NK-92 (cell line): ENCODE measurements around the gene ZNF107.
"Not testable (repeated sequence)": the region's sequence is repeated elsewhere in the genome, so short reads cannot be mapped to it uniquely, and the experiment has no call there.

ENCODE experiments used
- DNase-seq: peaks from one replicate; lab custom pipeline; 2025; ENCODE audit not compliant: unreplicated experiment; lab: John Stamatoyannopoulos, UW

Gene ZNF107

GRCh38 chr7:64642875-64643274 lies 23.1 kb upstream of the ZNF107 start:
- no peak for DNase-seq

DNA sequence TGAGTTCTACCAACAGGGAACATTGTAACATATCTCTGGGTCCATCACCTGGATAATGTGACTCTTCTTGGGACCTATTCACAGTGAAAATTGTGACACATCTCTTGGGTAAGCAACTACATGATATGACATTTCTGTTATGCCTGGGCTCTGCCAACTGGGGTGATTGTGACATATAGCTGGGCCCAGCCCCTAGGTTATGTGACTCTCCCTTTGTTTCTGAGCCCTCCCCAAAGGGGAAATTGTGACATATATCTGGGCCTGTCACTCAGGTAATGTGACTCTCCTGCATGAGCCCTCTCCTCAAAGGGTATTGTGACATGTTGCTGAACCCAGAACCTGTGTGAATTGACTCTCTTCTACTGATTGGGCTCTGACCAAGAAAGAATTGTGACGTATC lies 22.4 kb upstream of the ZNF107 start:
- DNase-seq: no peak

DNA sequence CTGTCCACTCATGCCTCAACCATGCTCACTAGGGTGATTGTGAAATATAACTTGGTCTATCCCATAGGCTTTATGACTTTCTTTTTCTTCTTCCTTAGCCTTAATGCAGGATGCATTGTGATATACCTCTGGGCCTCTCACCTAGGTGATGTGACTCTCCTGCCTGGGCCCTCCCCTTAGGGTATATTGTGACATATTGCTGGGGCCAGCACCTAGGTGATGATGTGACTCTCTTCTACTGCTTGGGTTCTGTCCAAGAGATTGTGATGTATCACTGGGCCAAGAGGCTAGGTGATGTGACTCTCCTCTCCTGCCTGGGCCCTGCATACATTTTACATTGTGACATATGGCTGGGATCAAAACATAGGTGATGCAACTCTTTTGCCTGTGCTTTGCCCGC lies 14.7 kb upstream of the ZNF107 start:
- DNase-seq: no peak

GRCh38 chr7:64651632-64652165 lies 14.2 kb upstream of the ZNF107 start:
- DNase-seq: no peak

- no peak for DNase-seq
Measured at GRCh38 chr7:64653721-64654401, 12.1 kb upstream of the ZNF107 start.

DNA sequence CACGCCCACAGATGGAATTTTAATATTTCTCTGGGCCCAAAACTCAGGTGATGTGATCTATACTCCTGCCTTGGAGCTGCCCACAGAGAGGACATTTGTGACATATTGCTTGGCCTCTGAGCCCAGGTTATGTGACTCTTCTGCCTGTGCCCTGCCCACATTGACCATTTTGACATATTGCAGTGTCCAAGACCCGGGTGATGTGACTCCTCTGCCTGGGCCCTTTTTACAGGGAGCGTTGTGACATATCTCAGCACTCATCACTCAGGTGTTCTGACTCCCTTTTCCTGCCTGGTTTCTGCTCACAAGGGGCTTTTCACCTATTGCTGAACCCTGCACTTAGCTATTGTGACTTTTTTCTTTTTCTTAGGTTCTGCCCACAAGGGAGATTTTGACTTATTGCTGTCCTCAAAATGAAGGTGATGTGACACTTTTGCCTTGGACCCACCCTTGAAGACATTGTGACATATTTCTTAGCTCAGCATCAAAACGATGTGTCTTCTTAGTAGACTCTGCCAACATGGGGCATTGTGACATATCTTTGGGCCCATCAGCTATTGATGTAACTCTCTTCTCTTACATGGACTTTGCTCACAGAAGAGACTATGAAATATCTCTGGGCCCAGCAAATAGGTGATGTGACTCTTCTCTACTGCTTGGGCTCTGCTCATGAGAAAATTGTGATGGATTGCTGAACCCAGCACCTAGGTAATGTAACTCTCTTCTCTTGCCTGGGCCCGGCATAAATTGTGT lies 11.0 kb upstream of the ZNF107 start:
- DNase-seq: no peak

GRCh38 chr7:64655811-64656210 lies 10.1 kb upstream of the ZNF107 start:
- no peak for DNase-seq

- DNase-seq: no peak
Measured at GRCh38 chr7:64656489-64656888, 9.4 kb upstream of the ZNF107 start.

DNA sequence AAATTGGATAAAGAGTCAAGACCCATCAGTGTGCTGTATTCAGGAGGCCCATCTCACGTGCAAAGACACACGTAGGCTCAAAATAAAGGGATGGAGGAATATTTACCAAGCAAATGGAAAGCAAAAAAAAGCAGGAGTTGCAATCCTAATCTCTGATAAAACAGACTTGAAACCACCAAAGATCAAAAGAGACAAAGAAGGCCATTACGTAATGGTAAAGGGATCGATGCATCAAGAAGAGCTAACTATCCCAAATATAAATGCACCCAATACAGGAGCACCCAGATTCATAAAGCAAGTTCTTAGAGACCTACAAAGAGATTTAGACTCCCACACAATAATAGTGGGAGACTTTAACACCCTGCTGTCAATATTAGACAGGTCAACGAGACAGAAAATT lies 3.8 kb upstream of the ZNF107 start:
- not testable (repeated sequence) for DNase-seq

- no peak for DNase-seq
Measured at GRCh38 chr7:64666663-64667050, 724 bp downstream of the ZNF107 start.

- DNase-seq: no peak
Measured at GRCh38 chr7:64667311-64667710, 1.4 kb downstream of the ZNF107 start.

DNA sequence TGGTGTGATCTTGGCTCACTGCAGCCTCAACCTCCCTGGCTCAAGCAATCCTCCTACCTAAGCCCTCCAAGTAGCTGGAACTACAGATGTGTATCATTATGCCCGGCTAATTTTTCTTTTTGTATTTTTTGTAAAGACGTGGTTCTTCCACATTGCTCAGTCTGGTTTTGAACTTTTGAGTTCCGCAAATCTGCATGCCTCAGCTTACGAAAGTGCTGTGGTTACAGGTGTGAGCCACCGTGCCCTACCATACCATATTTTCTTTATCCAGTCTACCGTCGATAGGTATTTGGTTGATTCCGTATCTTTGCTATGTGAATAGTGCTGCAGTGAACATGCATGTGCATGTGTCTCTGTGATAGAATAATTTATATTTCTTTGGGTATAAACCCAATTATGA lies 6.5 kb downstream of the ZNF107 start:
- DNase-seq: no peak

GRCh38 chr7:64685091-64685490 lies 19.2 kb downstream of the ZNF107 start:
- DNase-seq: no peak

- DNase-seq: no peak
Measured at GRCh38 chr7:64685741-64686140, 19.8 kb downstream of the ZNF107 start.

GRCh38 chr7:64686493-64687184 lies 20.7 kb downstream of the ZNF107 start:
- DNase-seq: no peak

DNA sequence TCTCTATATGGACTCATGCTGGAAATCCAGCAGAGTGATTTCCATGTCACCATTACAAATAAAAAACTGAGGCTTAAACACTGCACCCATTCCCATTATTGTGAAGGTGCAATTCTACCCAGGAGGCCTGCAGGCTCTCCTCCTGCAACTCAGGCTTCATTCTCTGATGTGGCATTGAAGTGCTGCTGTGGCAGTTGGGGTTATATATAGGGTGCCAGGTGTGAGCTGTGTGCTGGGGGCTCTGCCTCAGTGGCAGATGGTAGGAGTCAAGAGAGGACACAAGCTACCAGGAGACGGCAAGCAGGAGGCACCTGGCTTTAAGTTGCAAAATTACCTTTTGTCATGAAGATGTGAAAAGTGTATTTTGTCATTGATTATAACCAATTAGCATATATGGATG lies 21.3 kb downstream of the ZNF107 start:
- no peak for DNase-seq

GRCh38 chr7:64688988-64689387 lies 23.1 kb downstream of the ZNF107 start:
- no peak for DNase-seq

- no peak for DNase-seq
Measured at GRCh38 chr7:64691831-64692230, 25.9 kb downstream of the ZNF107 start.

DNA sequence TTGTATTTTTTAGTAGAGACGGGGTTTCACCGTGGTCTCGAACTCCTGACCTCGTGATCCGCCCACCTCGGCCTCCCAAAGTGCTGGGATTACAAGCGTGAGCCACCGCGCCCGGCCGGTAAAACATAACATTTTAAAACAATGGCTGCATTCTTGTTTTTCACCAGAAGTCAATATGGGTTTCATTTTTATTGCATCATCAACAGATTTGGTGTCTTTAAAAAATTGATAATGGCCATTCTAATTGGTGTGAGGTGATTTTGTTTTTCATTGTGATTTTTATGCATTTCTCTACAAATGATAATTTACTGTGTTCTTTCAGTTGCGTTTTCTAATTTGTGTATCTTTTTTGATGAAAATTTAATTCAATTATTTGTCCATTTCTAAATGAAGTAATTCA lies 31.9 kb downstream of the ZNF107 start:
- not testable (repeated sequence) for DNase-seq

DNA sequence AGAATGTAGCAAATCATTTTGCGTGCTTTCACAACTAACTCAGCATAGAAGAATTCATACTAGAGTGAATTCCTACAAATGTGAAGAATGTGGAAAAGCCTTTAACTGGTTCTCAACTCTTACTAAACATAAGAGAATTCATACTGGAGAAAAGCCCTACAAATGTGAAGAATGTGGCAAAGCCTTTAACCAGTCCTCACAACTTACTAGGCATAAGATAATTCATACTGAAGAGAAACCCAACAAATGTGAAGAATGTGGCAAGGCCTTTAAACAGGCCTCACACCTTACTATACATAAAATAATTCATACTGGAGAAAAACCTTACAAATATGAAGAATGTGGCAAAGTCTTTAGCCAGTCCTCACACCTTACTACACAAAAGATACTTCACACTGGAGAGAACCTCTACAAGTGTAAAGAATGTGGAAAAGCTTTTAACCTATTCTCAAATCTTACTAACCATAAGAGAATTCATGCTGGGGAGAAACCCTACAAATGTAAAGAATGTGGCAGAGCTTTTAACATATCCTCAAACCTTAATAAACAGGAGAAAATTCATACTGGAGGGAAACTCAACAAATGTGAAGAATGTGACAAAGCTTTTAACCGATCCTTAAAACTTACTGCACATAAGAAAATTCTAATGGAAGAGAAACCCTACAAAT lies 40.8 kb downstream of the ZNF107 start:
- DNase-seq: no peak

DNA sequence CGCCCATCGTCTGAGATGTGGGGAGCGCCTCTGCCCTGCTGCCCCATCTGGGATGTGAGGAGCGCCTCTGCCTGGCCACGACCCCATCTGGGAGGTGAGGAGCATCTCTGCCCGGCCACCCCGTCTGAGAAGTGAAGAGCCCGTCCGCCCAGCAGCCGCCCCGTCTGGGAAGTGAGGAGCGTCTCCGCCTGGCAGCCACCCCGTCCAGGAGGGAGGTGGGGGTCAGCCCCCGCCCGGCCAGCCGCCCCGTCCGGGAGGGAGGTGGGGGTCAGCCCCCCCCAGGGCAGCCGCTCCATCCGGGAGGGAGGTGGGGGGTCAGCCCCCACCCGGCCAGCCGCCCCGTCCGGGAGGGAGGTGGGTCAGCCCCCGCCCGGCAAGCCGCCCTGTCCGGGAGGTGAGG lies 52.0 kb downstream of the ZNF107 start:
- not testable (repeated sequence) for DNase-seq
